H1 (cell line): ENCODE measurements around the gene INPP5K. TPM values are rescaled to one million over a fixed set of nuclear protein-coding genes. Genes with fewer than 3 reads are reported as not detected.

Experiments used
- CBX5 ChIP-seq: fragments of 300-800, 300-1000 bp; sonication (generic); IDR thresholded peaks from 2 replicates; pipeline ENCODE4 v1.7.1; 2016; ENCODE audit warnings: antibody characterized with exemption, low read length, low read depth
- E2F6 ChIP-seq: IDR thresholded peaks from 2 replicates; pipeline ENCODE4 v1.6.1; 2012; ENCODE audit warnings: inconsistent platforms
- JUN ChIP-seq: IDR thresholded peaks from 2 replicates; pipeline ENCODE4 v1.6.1; 2011; ENCODE audit warnings: low read depth, mild to moderate bottlenecking, improper control_type of control experiment, low read length
- POLR2A ChIP-seq, 2 experiments: IDR thresholded peaks; 1 replicate in 1 of 2; 2 replicates in 1 of 2; pipeline ENCODE4 v1.6.1; 2011; ENCODE audit warnings: low read depth in 2 of 2, low read length in 2 of 2, mild to moderate bottlenecking in 2 of 2; ENCODE audit errors: control extremely low read depth in 1 of 2
- SUZ12 ChIP-seq: fragments of 200-600 bp; sonication (generic); IDR thresholded peaks from 2 replicates; pipeline ENCODE4 v1.6.1; 2012; ENCODE audit warnings: mild to moderate bottlenecking, inconsistent platforms, low read length, moderate library complexity, mixed read lengths
- polyA plus RNA-seq, 7 experiments: library from polyadenylated mRNA; depleted of rRNA in 3 of 7; stranded (reverse) in 5 of 7; unstranded in 2 of 7; fragments of >200 nt in 5 of 7; fragments of 200-250 nt in 2 of 7; gene quantifications; 1 replicate in 5 of 7; 2 replicates in 1 of 7; 4 replicates in 1 of 7; pipeline versions ENCODE4 v1.2.1 to v1.2.3, GENCODE V29; 2011 to 2013; ENCODE audit warnings: missing spikeins in 2 of 7, mixed read lengths in 2 of 7
- total RNA-seq: library from RNA; stranded (reverse); fragmentation: NEBNext Ultra II Directional; extraction: Animal tissue kit (Norgen Biotek cat#: 25700); gene quantifications from 2 replicates; pipeline ENCODE4 v1.2.1, GENCODE V29; 2021

INPP5K gene
- total and polyA plus RNA-seq, 2 of the 8 experiments (the other 6 are each of a cell fraction or from before 2014, with no cell fraction given) = 21.0 to 24.1 TPM

DNA sequence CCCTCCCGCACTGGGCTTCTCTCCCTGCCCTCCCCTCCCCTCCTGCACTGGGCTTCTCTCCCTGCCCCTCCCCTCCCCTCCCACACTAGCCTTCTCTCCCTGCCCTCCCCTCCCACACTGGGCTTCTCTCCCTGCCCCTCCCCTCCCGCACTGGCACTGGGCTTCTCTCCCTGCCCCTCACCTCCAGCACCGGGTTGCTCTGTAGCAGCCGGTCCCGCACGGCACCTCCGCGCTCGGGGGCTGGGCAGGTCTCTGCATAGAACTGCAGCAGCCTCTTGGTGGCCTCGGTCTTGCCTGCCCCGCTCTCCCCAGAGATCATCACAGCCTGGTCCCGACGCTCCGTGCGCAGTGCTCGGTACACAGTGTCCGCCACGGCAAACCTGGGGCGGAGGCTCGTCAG is 33.7 kb downstream of the INPP5K start (continued):
- TF ChIP-seq SUZ12 (no peak), POLR2A (IDR thresholded peaks at IDR 0.05; ENCODE audit: control extremely low read depth in 1 of 2, low read depth in 2 of 2, low read length in 2 of 2) (no peak), E2F6 (no peak), JUN (no peak), CBX5 (no peak)
- TF ChIP-seq, all 59 proteins: peak for 0
